SU-DHL-6 (cell line): ENCODE measurements around the gene D2HGDH.

Experiments used
- H2AFZ ChIP-seq: fragments of 200-600 bp; sonication (generic); 2 replicates; pipeline ENCODE4 v1.6.1; 2014; ENCODE audit warnings: low read depth, mild to moderate bottlenecking, moderate library complexity, mixed read lengths, antibody characterized with exemption, low read length; ENCODE audit not compliant: severe bottlenecking
- H3F3A ChIP-seq: fragments of 200-600 bp; shearing (Covaris generic); 2 replicates; pipeline ENCODE4 v1.6.0; 2016; ENCODE audit warnings: antibody characterized with exemption, mild to moderate bottlenecking; ENCODE audit not compliant: insufficient read depth
- H3K27ac ChIP-seq: fragments of 200-600 bp; sonication (generic); 2 replicates; pipeline ENCODE4 v1.5.1; 2016; ENCODE audit warnings: low read depth, mild to moderate bottlenecking, low read length, moderate library complexity, mixed read lengths
- H3K27me3 ChIP-seq: fragments of 200-600 bp; sonication (generic), shearing (Covaris generic); 2 replicates; pipeline ENCODE4 v1.6.0; 2014; ENCODE audit warnings: mild to moderate bottlenecking, low read length
- H3K36me3 ChIP-seq: fragments of 200-600 bp; sonication (generic); 2 replicates; pipeline ENCODE4 v1.6.1; 2014; ENCODE audit warnings: mild to moderate bottlenecking, low read length, mixed read lengths
- H3K4me2 ChIP-seq: fragments of 300-600, 200-600 bp; shearing (Covaris generic), sonication (generic); 2 replicates; pipeline ENCODE4 v1.6.0; 2014; ENCODE audit warnings: low read length, low read depth, mild to moderate bottlenecking; ENCODE audit not compliant: poor library complexity, severe bottlenecking
- H3K4me3 ChIP-seq: fragments of 200-600 bp; sonication (generic); 2 replicates; pipeline ENCODE4 v1.5.1; 2014; ENCODE audit warnings: antibody characterized with exemption, low read length, mild to moderate bottlenecking, mixed read lengths; ENCODE audit not compliant: insufficient read depth, poor library complexity, severe bottlenecking
- H3K79me2 ChIP-seq: fragments of 200-600 bp; sonication (generic); 2 replicates; pipeline ENCODE4 v1.6.1; 2014; ENCODE audit warnings: mild to moderate bottlenecking, low read length, moderate library complexity; ENCODE audit not compliant: insufficient read depth
- H3K9ac ChIP-seq: fragments of 200-600 bp; sonication (generic); 2 replicates; pipeline ENCODE4 v1.7.0; 2014; ENCODE audit warnings: mild to moderate bottlenecking, low read length
- H3K9me2 ChIP-seq: fragments of 200-600 bp; sonication (generic); replicated peaks from 2 replicates; pipeline ENCODE4 v1.6.1; 2014; ENCODE audit warnings: low read length; ENCODE audit not compliant: insufficient read depth
- H3K9me3 ChIP-seq: fragments of 200-600 bp; sonication (generic); 2 replicates; pipeline ENCODE4 v1.6.1; 2014; ENCODE audit warnings: low read length, mixed read lengths; ENCODE audit not compliant: insufficient read depth
- H4K20me1 ChIP-seq: fragments of 200-600 bp; sonication (generic); 2 replicates; pipeline ENCODE4 v1.6.1; 2014; ENCODE audit warnings: low read depth, mild to moderate bottlenecking, antibody characterized with exemption, low read length, moderate library complexity, mixed read lengths
- CTCF ChIP-seq: fragments of 200-600 bp; sonication (generic); IDR thresholded peaks from one replicate; pipeline ENCODE4 v1.5.1; 2017; ENCODE audit warnings: antibody characterized with exemption, mild to moderate bottlenecking, low read length, moderate library complexity; ENCODE audit not compliant: insufficient read depth, poor library complexity, severe bottlenecking
- EZH2phosphoT487 ChIP-seq: fragments of 200-600 bp; sonication (generic), shearing (Covaris generic); conservative IDR thresholded peaks from 2 replicates; pipeline ENCODE4 v1.6.1; 2018; ENCODE audit warnings: mild to moderate bottlenecking, antibody characterized with exemption, low read length, moderate library complexity, mixed read lengths

The D2HGDH gene

DNA sequence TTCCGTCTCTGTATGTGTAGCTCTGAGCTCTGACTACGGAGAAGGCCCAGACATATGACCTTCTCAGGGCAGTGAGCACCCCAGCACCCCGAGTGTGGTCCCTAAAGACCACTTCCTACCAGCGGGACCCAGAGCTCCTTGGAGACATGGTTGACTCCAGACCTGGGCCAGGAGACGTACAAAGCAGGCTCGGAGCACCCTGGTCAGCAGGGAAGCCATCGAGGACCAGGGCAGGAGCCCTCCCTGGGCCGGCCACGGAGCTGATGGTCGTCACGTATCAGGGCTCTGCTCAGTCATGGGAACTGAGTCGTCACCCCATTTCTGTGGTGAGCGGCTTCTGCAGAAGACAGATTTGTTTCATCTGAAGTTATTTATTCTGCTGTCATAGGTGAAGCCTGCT is 61.8 kb downstream of the D2HGDH start:
- H3K9me2 ChIP-seq = no peaks in the 10 kb centered on the region
- no peaks in the 10 kb centered on the region for H3F3A ChIP-seq
- peaks cover under 1% of the 10 kb centered on the region; the same call in 1 of the 2 replicates for H3K27me3 ChIP-seq
- H3K79me2 ChIP-seq = no peaks in the 10 kb centered on the region
- no peak for TF ChIP-seq EZH2phosphoT487
- TF ChIP-seq CTCF = no peak
- no peaks in the 10 kb centered on the region for H3K9me3 ChIP-seq
- H4K20me1 ChIP-seq = no peaks in the 10 kb centered on the region
- no peak overlapping the region for H3K4me3 ChIP-seq
- H3K36me3 ChIP-seq = no peaks in the 10 kb centered on the region
- H2AFZ ChIP-seq = no peak overlapping the region
- H3K9ac ChIP-seq = no peak overlapping the region
- no peak overlapping the region for H3K27ac ChIP-seq
- no peak overlapping the region for H3K4me2 ChIP-seq

DNA sequence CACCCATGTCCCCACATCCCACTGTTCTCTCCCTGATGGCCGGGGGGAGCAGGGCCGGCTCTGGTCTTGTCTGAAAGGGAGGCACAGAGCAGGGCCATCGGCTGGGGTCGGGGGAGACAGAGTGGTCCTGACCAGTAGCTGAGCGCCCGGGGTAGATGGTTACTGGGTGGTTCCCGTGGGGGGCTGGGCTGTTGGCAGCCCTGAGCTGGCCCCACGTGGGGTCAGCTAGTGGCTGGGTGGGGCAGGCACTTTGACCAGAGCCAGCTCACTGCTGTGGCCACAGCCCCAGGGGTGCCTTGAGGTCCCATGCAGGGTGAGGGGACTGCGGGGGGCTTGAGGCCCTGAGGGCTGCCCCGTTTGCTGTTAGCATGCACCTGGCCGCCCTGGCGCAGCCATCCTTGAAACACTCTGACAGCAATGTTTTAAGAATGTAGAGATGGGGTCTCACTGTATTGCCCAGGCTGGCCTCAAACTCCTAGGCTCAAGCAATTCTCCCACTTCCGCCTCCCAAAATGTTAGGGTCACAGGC is 62.2 kb downstream of the D2HGDH start:
- H3K36me3 ChIP-seq = no peaks in the 10 kb centered on the region
- no peak for TF ChIP-seq CTCF
- no peak for TF ChIP-seq EZH2phosphoT487
- no peaks in the 10 kb centered on the region for H3K79me2 ChIP-seq
- H3K9me2 ChIP-seq = no peaks in the 10 kb centered on the region
- H3K9me3 ChIP-seq = no peaks in the 10 kb centered on the region
- H3K27ac ChIP-seq = no peak overlapping the region
- no peak overlapping the region for H2AFZ ChIP-seq
- H3F3A ChIP-seq = no peaks in the 10 kb centered on the region
- no peak overlapping the region for H3K4me2 ChIP-seq
- H3K9ac ChIP-seq = no peak overlapping the region
- no peaks in the 10 kb centered on the region for H3K27me3 ChIP-seq
- H4K20me1 ChIP-seq = no peaks in the 10 kb centered on the region
- H3K4me3 ChIP-seq = no peak overlapping the region

GRCh38 chr2:241797441-241798080 is 63.1 kb downstream of the D2HGDH start:
- no peak overlapping the region for H3K4me2 ChIP-seq
- TF ChIP-seq EZH2phosphoT487 (no peak), CTCF (no peak)
- no peak overlapping the region for H3K9ac ChIP-seq
- H4K20me1 ChIP-seq = no peaks in the 10 kb centered on the region
- no peaks in the 10 kb centered on the region for H3K36me3 ChIP-seq
- H3K27me3 ChIP-seq = no peaks in the 10 kb centered on the region
- H3K27ac ChIP-seq = no peak overlapping the region
- H3K79me2 ChIP-seq = no peaks in the 10 kb centered on the region
- H3K9me3 ChIP-seq = no peaks in the 10 kb centered on the region
- no peaks in the 10 kb centered on the region for H3F3A ChIP-seq
- H2AFZ ChIP-seq = no peak overlapping the region
- no peaks in the 10 kb centered on the region for H3K9me2 ChIP-seq
- H3K4me3 ChIP-seq = no peak overlapping the region
